NCI-H460 (cell line): Measurements from ENCODE around the gene VPS72. TPM values are rescaled to one million over a fixed set of nuclear protein-coding genes. Genes with fewer than 3 reads are reported as not detected.
"Not testable (repeated sequence)": the region's sequence is repeated elsewhere in the genome, so short reads cannot be mapped to it uniquely, and the experiment has no call there.

Experiments used
- DNase-seq: peaks from one replicate; pipeline ENCODE4 v3.0.0-alpha.2; 2016; ENCODE audit warnings: low read depth; ENCODE audit errors: extremely low read depth
- polyA plus RNA-seq: library from polyadenylated mRNA; depleted of rRNA; stranded (reverse); fragments of >200 nt; gene quantifications from 2 replicates; pipeline ENCODE4 v1.2.3, GENCODE V29; 2014; cell fraction: nucleus; rRNA removed
- total RNA-seq: library from RNA; depleted of rRNA; stranded (reverse); fragments of >200 nt; shearing (Covaris generic); gene quantifications from 2 replicates; pipeline ENCODE4 v1.2.3, GENCODE V29; 2014; rRNA removed

The VPS72 gene
- 88.7 and 95.2 TPM in 2 replicates for total RNA-seq
- polyA plus RNA-seq = 95.5 and 103 TPM in 2 replicates

GRCh38 chr1:151189637-151190445 is at the start of gene VPS72:
Gene VPS72 (minus strand): TSS chr1:151190197. CDS start chr1:151190121, 76 bp downstream.
- DNase-seq = peak; percentile 93

GRCh38 chr1:151238467-151238739 is 48.4 kb upstream of the VPS72 start:
- DNase-seq = no peak

- no peak for DNase-seq
Observed at GRCh38 chr1:151237678-151238466, 47.9 kb upstream of the VPS72 start.

GRCh38 chr1:151235235-151235634 is 45.2 kb upstream of the VPS72 start:
- no peak for DNase-seq

- no peak for DNase-seq
Observed at GRCh38 chr1:151222130-151222529, 32.1 kb upstream of the VPS72 start.

- no peak for DNase-seq
Observed at GRCh38 chr1:151221616-151222015, 31.6 kb upstream of the VPS72 start.

GRCh38 chr1:151213560-151213959 is 23.6 kb upstream of the VPS72 start:
- DNase-seq = no peak

- DNase-seq = no peak
Observed at GRCh38 chr1:151211972-151212705, 22.1 kb upstream of the VPS72 start.

GRCh38 chr1:151210830-151211229 is 20.8 kb upstream of the VPS72 start:
- no peak for DNase-seq

GRCh38 chr1:151205381-151205965 is 15.5 kb upstream of the VPS72 start:
- DNase-seq = not testable (repeated sequence)

- DNase-seq = no peak
Observed at GRCh38 chr1:151199873-151200581, 10.0 kb upstream of the VPS72 start.

- DNase-seq = peak; percentile 99
Observed at GRCh38 chr1:151198254-151199127, 8.5 kb upstream of the VPS72 start, which contains the start of gene PIP5K1A. Gene PIP5K1A (plus strand): TSS chr1:151198552. CDS start chr1:151198997, 445 bp downstream.

- DNase-seq = peak; percentile 69
Observed at GRCh38 chr1:151197863-151198253, 7.9 kb upstream of the VPS72 start.

- peak; percentile 96 for DNase-seq
Observed at GRCh38 chr1:151196292-151196800, 6.3 kb upstream of the VPS72 start.

- DNase-seq = peak; percentile 98
Observed at GRCh38 chr1:151194894-151195594, 5.0 kb upstream of the VPS72 start.

- no peak for DNase-seq
Observed at GRCh38 chr1:151193856-151194255, 3.9 kb upstream of the VPS72 start.

- DNase-seq = no peak
Observed at GRCh38 chr1:151193304-151193703, 3.3 kb upstream of the VPS72 start.

- DNase-seq = no peak
Observed at GRCh38 chr1:151192047-151192446, 2.0 kb upstream of the VPS72 start.
